ENCODE data around the gene CMTM3. TPM values are rescaled to one million over a fixed set of nuclear protein-coding genes. Genes with fewer than 3 reads are reported as not detected.

CMTM3 gene
- total and polyA plus RNA-seq, 3 experiments from 2014 or later, result 68.0 to 131 (median 71.8) TPM

DNA sequence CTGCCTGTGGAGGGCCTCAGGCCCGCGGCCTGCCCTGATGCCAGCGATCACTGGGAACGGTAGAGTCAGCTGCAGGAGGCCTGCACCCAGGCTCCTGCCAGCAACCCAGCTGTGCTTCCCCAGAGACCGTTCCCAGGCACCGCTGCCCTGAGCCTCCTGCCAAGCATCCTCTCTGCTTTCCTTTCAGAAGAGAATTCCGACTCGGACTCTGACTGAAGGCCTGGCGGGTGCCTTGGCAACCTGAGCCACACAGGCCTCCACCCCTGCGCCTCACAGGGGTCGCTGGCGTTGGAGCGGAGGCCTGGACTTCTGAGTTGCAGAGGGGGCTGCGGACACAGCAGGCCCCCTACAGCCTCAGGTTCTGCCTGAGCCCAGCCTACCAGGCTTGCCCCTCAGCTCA, 7.9 kb downstream of the CMTM3 start:
- Mint-ChIP-seq H3K4me3 (no peak overlapping the region), H3K27ac (no peak overlapping the region), H3K36me3 (peaks cover 0 to 55% (median 0%) of the 10 kb centered on the region in 3 donors), H3K9me3 (no peaks in the 10 kb centered on the region), H3K27me3 (no peaks in the 10 kb centered on the region), H3K4me1 (peaks cover 11 to 18% (median 12%) of the 10 kb centered on the region in 3 donors)
- H3K27ac ChIP-seq (ENCODE audit: low read depth, low read length), result no peak overlapping the region
- no peaks in the 10 kb centered on the region for H3K9me3 ChIP-seq (ENCODE audit: low read length)
- ChIA-PET CTCF (interaction anchor here (1.9 to 2.2 kb wide), 2 partner anchors 38 to 39 kb away, joined by 4 to 7 read pairs; no protein-coding TSS in a partner anchor), POLR2A (no interaction called here)
- H3K4me1 ChIP-seq (ENCODE audit: insufficient read depth, low read length), result peaks cover 12% of the 10 kb centered on the region
- no peak for DNase-seq
- peaks cover 29% of the 10 kb centered on the region for H3K36me3 ChIP-seq (ENCODE audit: insufficient read depth, low read length)
- H3K4me3 ChIP-seq (ENCODE audit: low read length), result no peak overlapping the region
- no peaks in the 10 kb centered on the region for H3K27me3 ChIP-seq (ENCODE audit: insufficient read depth, low read length, poor library complexity, severe bottlenecking)

DNA sequence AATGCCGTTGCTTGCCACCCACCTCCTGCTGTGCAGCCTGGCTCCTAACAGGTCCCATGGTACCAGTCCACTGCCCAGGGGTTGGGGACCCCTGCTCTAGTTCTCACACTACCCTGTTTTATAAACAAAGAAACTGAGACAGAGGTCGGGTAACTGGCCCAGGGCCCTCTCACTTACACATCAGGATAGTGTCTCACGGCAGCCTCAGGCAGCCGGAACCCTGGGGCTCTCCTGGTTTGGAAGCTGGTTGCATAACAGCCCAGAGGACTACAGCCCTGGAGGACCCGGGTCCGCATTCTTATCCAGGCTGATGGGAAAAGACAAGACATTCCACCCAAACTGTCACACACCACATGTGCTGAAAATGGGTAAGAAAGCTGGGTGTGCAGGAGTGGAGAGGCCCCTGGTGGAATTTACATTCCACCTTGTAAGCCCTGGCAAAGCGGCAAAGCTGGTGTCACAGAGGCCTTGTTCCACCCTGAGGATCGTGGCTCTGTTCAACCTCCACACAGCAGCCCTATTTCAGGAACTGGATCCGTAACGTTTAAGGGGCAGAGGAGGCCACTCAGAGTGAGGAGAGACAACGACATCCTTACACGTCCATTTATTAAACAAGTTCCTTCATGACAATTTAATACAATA, 9.8 kb downstream of the CMTM3 start:
- Mint-ChIP-seq H3K4me3 (no peak overlapping the region), H3K27me3 (no peaks in the 10 kb centered on the region), H3K9me3 (no peaks in the 10 kb centered on the region), H3K4me1 (peaks cover 0 to 6% (median 0%) of the 10 kb centered on the region in 3 donors), H3K36me3 (peaks cover 0 to 50% (median 0%) of the 10 kb centered on the region in 3 donors), H3K27ac (no peak overlapping the region)
- no peaks in the 10 kb centered on the region for H3K4me1 ChIP-seq (ENCODE audit: insufficient read depth, low read length)
- H3K27ac ChIP-seq (ENCODE audit: low read depth, low read length), result no peak overlapping the region
- CTCF ChIA-PET, result interaction anchor here (1.9 kb wide), 1 partner anchor 37 kb away, joined by 4 read pairs; no protein-coding TSS in a partner anchor
- no peaks in the 10 kb centered on the region for H3K27me3 ChIP-seq (ENCODE audit: insufficient read depth, low read length, poor library complexity, severe bottlenecking)
- H3K9me3 ChIP-seq (ENCODE audit: low read length), result no peaks in the 10 kb centered on the region
- POLR2A ChIA-PET, result no interaction called here
- no peak for DNase-seq
- peaks cover 25% of the 10 kb centered on the region for H3K36me3 ChIP-seq (ENCODE audit: insufficient read depth, low read length)
- H3K4me3 ChIP-seq (ENCODE audit: low read length), result no peak overlapping the region

DNA sequence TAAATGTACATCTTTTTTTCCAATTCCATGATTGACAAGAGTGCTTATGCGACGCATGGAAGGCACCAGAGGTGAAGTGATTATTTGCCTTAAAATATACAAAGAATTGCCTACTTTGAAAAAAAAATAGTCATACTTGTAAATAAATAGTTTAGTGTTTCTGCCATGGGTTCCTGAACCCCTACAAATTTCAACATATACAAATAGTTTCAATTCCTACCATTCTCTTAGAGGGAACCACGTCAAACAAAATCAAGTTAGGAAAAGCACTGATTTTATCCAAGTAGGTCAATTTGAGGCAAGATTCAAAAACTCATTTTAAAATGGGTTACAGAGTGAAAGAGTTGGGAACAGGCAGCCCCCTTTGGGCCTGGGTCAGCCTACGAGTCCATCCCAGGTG, 11.7 kb downstream of the CMTM3 start:
- ChIA-PET CTCF (interaction anchor here (1.7 kb wide), 1 partner anchor 8 kb away, joined by 9 read pairs; no protein-coding TSS in a partner anchor), POLR2A (no interaction called here)
- H3K4me1 Mint-ChIP-seq, result peaks cover 0 to 6% (median 0%) of the 10 kb centered on the region in 3 donors
- Histone ChIP-seq H3K4me1 (ENCODE audit: insufficient read depth, low read length) (no peaks in the 10 kb centered on the region), H3K9me3 (ENCODE audit: low read length) (no peaks in the 10 kb centered on the region), H3K27me3 (ENCODE audit: insufficient read depth, low read length, poor library complexity, severe bottlenecking) (no peaks in the 10 kb centered on the region), H3K4me3 (ENCODE audit: low read length) (no peak overlapping the region), H3K27ac (ENCODE audit: low read depth, low read length) (no peak overlapping the region), H3K36me3 (ENCODE audit: insufficient read depth, low read length) (peaks cover 13% of the 10 kb centered on the region)
- no peak for DNase-seq
- H3K9me3 Mint-ChIP-seq, result no peaks in the 10 kb centered on the region
- no peaks in the 10 kb centered on the region for H3K27me3 Mint-ChIP-seq
- H3K36me3 Mint-ChIP-seq, result peaks cover 0 to 32% (median 0%) of the 10 kb centered on the region in 3 donors
- no peak overlapping the region for H3K4me3 Mint-ChIP-seq
- peak overlapping the region in 1 of 8 donors; percentile 21 for H3K27ac Mint-ChIP-seq

DNA sequence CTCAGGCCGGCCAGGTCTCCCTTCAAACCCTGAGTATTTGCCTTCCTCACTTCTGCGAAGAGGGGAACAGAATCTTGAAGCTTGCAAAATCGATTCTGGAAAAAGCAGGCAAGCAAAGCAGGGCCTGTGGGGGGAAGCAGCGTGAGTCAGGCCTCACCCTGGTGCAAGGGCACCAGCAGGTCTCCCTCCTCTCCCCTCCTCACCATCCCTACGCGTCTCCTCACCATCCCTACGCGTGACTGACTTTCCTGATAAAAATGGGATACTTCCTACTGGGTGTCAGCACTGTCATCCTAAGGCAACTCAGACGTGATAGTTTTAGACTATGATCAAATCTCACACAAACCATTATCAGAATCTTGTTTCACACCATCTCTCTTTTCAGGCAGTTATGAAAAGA, 12.1 kb downstream of the CMTM3 start:
- no peaks in the 10 kb centered on the region for H3K27me3 Mint-ChIP-seq
- POLR2A ChIA-PET, result no interaction called here
- no peak overlapping the region for H3K4me3 Mint-ChIP-seq

DNA sequence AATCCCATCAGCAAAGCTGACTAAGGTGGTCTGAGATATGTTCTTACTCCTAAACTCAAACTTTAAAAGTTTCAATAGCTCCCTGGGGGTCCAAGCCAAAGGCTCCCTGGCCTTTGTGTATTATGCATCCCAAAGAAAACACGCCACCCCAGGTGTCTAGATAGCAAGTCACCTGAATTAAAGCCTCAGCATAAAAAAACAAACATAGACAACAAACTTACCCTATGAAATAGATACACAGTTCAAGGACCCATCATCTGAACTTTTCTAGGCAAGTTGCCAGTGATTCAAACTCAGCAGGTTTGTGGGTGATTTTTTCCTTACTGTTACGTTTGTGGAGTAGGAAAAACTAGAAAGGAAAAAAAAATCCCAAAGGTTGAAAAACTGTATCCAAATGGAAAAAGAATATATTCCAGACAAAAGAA, 12.5 kb downstream of the CMTM3 start:
- peak overlapping the region in 2 of 8 donors; percentile 12 to 40 for H3K27ac Mint-ChIP-seq
- Histone ChIP-seq H3K36me3 (ENCODE audit: insufficient read depth, low read length) (peaks cover 7% of the 10 kb centered on the region), H3K4me3 (ENCODE audit: low read length) (no peak overlapping the region), H3K9me3 (ENCODE audit: low read length) (no peaks in the 10 kb centered on the region), H3K4me1 (ENCODE audit: insufficient read depth, low read length) (no peaks in the 10 kb centered on the region), H3K27ac (ENCODE audit: low read depth, low read length) (no peak overlapping the region), H3K27me3 (ENCODE audit: insufficient read depth, low read length, poor library complexity, severe bottlenecking) (no peaks in the 10 kb centered on the region)
- CTCF ChIA-PET, result interaction anchor here (0.9 to 1.7 kb wide), 2 partner anchors 9 to 34 kb away, joined by 3 to 9 read pairs; no protein-coding TSS in a partner anchor
- no peak for DNase-seq
- H3K4me1 Mint-ChIP-seq, result peaks cover 0 to 6% (median 0%) of the 10 kb centered on the region in 3 donors
- no peaks in the 10 kb centered on the region for H3K27me3 Mint-ChIP-seq
- H3K9me3 Mint-ChIP-seq, result no peaks in the 10 kb centered on the region
- H3K36me3 Mint-ChIP-seq, result peaks cover 0 to 23% (median 0%) of the 10 kb centered on the region in 3 donors
- POLR2A ChIA-PET, result no interaction called here
- H3K4me3 Mint-ChIP-seq, result no peak overlapping the region

More for the DNA sequence above, 12.1 kb downstream of the CMTM3 start:
- Histone ChIP-seq H3K27me3 (ENCODE audit: insufficient read depth, low read length, poor library complexity, severe bottlenecking) (no peaks in the 10 kb centered on the region), H3K4me1 (ENCODE audit: insufficient read depth, low read length) (no peaks in the 10 kb centered on the region), H3K36me3 (ENCODE audit: insufficient read depth, low read length) (peaks cover 9% of the 10 kb centered on the region), H3K9me3 (ENCODE audit: low read length) (no peaks in the 10 kb centered on the region), H3K4me3 (ENCODE audit: low read length) (no peak overlapping the region), H3K27ac (ENCODE audit: low read depth, low read length) (no peak overlapping the region)
- Mint-ChIP-seq H3K9me3 (no peaks in the 10 kb centered on the region), H3K27ac (peak overlapping the region in 4 of 8 donors; percentile 35 to 92 (median 53)), H3K36me3 (peaks cover 0 to 27% (median 0%) of the 10 kb centered on the region in 3 donors), H3K4me1 (peaks cover 0 to 6% (median 0%) of the 10 kb centered on the region in 3 donors)
- DNase-seq, result no peak
- CTCF ChIA-PET, result interaction anchor here (0.9 to 1.7 kb wide), 2 partner anchors 8 to 34 kb away, joined by 3 to 9 read pairs; no protein-coding TSS in a partner anchor

DNA sequence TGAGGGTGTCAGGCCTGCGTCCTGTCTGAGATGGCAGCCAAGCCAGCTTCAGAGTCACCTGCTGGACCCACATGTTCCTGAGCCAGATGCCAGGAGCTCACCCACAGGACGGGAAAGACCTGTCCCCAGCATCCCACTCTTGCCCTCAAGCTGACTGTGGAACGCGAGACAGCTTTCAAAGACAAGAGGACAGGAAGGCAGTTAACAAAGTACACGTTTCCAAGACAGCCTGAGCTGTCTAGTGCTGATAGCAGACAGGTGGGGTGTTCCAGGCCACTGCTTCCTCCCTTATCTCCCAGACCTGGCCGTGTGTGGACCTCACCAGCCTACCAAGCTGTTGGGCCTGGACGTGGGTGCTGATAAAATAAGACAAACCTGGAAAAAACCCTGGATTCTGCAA, 13.2 kb downstream of the CMTM3 start:
- ChIA-PET POLR2A (no interaction called here), CTCF (interaction anchor here (1.7 kb wide), 1 partner anchor 9 kb away, joined by 9 read pairs; no protein-coding TSS in a partner anchor)
- peaks cover 7% of the 10 kb centered on the region for H3K36me3 ChIP-seq (ENCODE audit: insufficient read depth, low read length)
- H3K27ac ChIP-seq (ENCODE audit: low read depth, low read length), result no peak overlapping the region
- Mint-ChIP-seq H3K27me3 (no peaks in the 10 kb centered on the region), H3K4me3 (no peak overlapping the region), H3K27ac (peak overlapping the region in 1 of 8 donors; percentile 54), H3K36me3 (peaks cover 0 to 16% (median 0%) of the 10 kb centered on the region in 3 donors), H3K9me3 (no peaks in the 10 kb centered on the region), H3K4me1 (peaks cover 0 to 6% (median 0%) of the 10 kb centered on the region in 3 donors)
- no peaks in the 10 kb centered on the region for H3K27me3 ChIP-seq (ENCODE audit: insufficient read depth, low read length, poor library complexity, severe bottlenecking)
- no peak for DNase-seq
- no peaks in the 10 kb centered on the region for H3K4me1 ChIP-seq (ENCODE audit: insufficient read depth, low read length)
- no peak overlapping the region for H3K4me3 ChIP-seq (ENCODE audit: low read length)
- H3K9me3 ChIP-seq (ENCODE audit: low read length), result no peaks in the 10 kb centered on the region

DNA sequence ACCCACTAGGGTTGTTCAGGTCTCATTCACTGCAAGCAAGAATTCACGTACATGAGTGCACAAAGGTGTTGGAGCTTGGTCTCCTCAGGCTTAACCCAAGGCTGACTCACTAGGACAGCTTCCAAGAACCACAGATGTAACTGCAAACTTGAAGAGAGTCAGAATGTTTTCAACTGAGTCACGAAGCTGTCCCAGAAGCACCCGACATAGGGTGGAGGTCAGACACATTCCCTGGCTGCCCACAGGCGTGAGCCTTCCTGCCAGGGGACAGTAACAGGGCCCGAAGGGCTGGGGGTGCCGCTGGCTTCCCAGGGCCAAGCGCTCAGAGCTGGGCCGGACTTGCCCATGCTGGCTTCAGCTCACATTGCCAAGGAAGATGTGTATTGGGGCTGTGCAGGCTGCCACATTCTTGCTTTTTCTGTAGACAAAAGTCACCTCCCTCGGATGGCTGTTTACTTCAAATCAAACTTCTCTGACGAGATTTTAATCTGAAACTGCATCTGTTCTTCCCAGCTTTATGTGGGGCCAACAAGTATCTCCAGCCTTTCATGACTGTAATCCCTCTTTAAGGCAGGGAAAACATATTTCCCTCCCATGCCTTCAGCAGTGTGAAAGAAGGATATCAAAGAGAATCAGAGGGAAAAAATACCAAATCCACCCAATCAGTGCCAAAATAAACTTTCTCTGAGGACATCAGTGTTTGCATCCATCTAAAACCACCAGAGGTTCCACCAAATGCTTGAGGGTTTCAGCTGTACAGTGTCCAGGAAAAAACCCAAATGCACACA, 14.3 kb downstream of the CMTM3 start:
- Histone ChIP-seq H3K4me1 (ENCODE audit: insufficient read depth, low read length) (no peaks in the 10 kb centered on the region), H3K4me3 (ENCODE audit: low read length) (no peak overlapping the region), H3K27ac (ENCODE audit: low read depth, low read length) (no peak overlapping the region), H3K27me3 (ENCODE audit: insufficient read depth, low read length, poor library complexity, severe bottlenecking) (no peaks in the 10 kb centered on the region), H3K36me3 (ENCODE audit: insufficient read depth, low read length) (no peaks in the 10 kb centered on the region), H3K9me3 (ENCODE audit: low read length) (no peaks in the 10 kb centered on the region)
- no peak overlapping the region for H3K4me3 Mint-ChIP-seq
- peaks cover 0 to 6% (median 0%) of the 10 kb centered on the region in 3 donors for H3K4me1 Mint-ChIP-seq
- no peaks in the 10 kb centered on the region for H3K27me3 Mint-ChIP-seq
- H3K27ac Mint-ChIP-seq, result no peak overlapping the region
- POLR2A ChIA-PET, result interaction anchor here (0.6 kb wide), 1 partner anchor 52 kb away, joined by 4 read pairs; no protein-coding TSS in a partner anchor
- peaks cover 0 to 6% (median 0%) of the 10 kb centered on the region in 3 donors for H3K36me3 Mint-ChIP-seq
- no peaks in the 10 kb centered on the region for H3K9me3 Mint-ChIP-seq
- CTCF ChIA-PET, result interaction anchor here (2.5 kb wide), 1 partner anchor 11 kb away, joined by 12 read pairs; no protein-coding TSS in a partner anchor
- no peak for DNase-seq

All from CD8-positive, alpha-beta memory T cell (primary cell).